ENCODE results near the gene MZB1. TPM values are rescaled to one million over a fixed set of nuclear protein-coding genes. Genes with fewer than 3 reads are reported as not detected.

Gene MZB1
- total RNA-seq, 3 donors from 2014 or later, result 5.6 to 23.7 (median 10.2) TPM

DNA sequence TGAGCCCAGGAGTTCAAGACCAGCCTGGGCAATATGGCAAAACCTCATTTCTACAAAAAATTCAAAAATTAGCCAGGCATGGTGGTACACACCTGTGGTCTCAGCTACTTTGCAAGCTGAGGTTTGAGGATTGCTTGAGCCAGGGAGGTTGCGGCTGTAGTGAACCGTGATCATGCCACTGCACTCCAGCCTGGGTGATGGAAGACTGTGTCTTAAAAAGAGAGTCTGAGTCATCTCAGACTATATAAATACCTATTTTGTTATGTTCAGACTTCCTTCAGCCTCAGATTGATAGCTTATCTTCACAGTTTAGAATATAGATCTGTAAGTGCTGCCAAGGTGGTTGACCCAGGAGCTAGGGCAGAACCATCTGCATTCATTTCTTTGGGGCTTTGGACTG, 49.7 kb downstream of the MZB1 start:
- TF ChIP-seq, protein P1, sequence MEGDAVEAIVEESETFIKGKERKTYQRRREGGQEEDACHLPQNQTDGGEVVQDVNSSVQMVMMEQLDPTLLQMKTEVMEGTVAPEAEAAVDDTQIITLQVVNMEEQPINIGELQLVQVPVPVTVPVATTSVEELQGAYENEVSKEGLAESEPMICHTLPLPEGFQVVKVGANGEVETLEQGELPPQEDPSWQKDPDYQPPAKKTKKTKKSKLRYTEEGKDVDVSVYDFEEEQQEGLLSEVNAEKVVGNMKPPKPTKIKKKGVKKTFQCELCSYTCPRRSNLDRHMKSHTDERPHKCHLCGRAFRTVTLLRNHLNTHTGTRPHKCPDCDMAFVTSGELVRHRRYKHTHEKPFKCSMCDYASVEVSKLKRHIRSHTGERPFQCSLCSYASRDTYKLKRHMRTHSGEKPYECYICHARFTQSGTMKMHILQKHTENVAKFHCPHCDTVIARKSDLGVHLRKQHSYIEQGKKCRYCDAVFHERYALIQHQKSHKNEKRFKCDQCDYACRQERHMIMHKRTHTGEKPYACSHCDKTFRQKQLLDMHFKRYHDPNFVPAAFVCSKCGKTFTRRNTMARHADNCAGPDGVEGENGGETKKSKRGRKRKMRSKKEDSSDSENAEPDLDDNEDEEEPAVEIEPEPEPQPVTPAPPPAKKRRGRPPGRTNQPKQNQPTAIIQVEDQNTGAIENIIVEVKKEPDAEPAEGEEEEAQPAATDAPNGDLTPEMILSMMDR (IDR thresholded peaks at IDR 0.05), result no peak

More for the DNA sequence above, 49.7 kb downstream of the MZB1 start:
- DNase-seq, result no peak
- Histone ChIP-seq H3K4me3 (no peak overlapping the region), H3K36me3 (ENCODE audit: low read depth) (no peaks in the 10 kb centered on the region), H3K9me3 (no peaks in the 10 kb centered on the region), H3K4me1 (ENCODE audit: low read depth) (peaks cover 19% of the 10 kb centered on the region)
- intact Hi-C loops (cut with DNase I, micrococcal nuclease), result no loop called here
- ATAC-seq, result no peak

Other genes with a start within 250 kb of the MZB1 start
- 10 to 100 TPM; 35.2 to 35.8 (median 35.6) TPM for gene SIL1, start 191.5 kb downstream of the MZB1 start, total RNA-seq
- 100 to 1,000 TPM; 112 to 165 (median 136) TPM for gene MATR3, start 96.2 kb downstream of the MZB1 start, total RNA-seq
- gene PAIP2, start 48.1 kb downstream of the MZB1 start, total RNA-seq, result 10 to 100 TPM; 42.1 to 85.1 (median 44.5) TPM
- gene SLC23A1, start 6.6 kb downstream of the MZB1 start, total RNA-seq, result 1 to 10 TPM; 2.5 to 9.0 (median 5.1) TPM
- under 1 TPM; 0.58 to 0.98 (median 0.94) TPM for gene PROB1, start 5.2 kb upstream of the MZB1 start, total RNA-seq
- gene SPATA24, start 14.2 kb upstream of the MZB1 start, total RNA-seq, result 1 to 10 TPM; 3.0 to 4.5 (median 3.4) TPM
- gene DNAJC18, start 49.6 kb upstream of the MZB1 start, total RNA-seq, result 10 to 100 TPM in 1 of 3 donors, 1 to 10 TPM in 2; 4.2 to 10.3 (median 5.1) TPM
- 1 to 10 TPM; 3.4 to 8.5 (median 7.9) TPM for gene ECSCR, start 72.8 kb upstream of the MZB1 start, total RNA-seq
- gene SMIM33, start 81.1 kb upstream of the MZB1 start, total RNA-seq, result 1 to 10 TPM; 1.8 to 5.2 (median 2.8) TPM
- gene STING1, start 92.8 kb upstream of the MZB1 start, total RNA-seq, result 10 to 100 TPM; 27.0 to 63.3 (median 31.1) TPM
- 100 to 1,000 TPM; 139 to 145 (median 140) TPM for gene UBE2D2, start 171.4 kb upstream of the MZB1 start, total RNA-seq